Frontal cortex (tissue), 4 donors: ENCODE data around the gene HOXB5. TPM values are rescaled to one million over a fixed set of nuclear protein-coding genes. Genes with fewer than 3 reads are reported as not detected.

ENCODE experiments used
- DNase-seq, 2 donors: peaks; one replicate each; pipeline ENCODE4 v3.0.0; 2012; ENCODE audit warnings: low spot score in 2 of 2
- FAIRE-seq: peaks from 2 replicates; lab custom pipeline; 2012; peaks lifted over from hg19 to GRCh38; lab: Jason Lieb, UNC
- total RNA-seq: library from RNA; depleted of rRNA; stranded (reverse); fragments of >200 nt; gene quantifications from one replicate; pipeline ENCODE4 v1.2.3, GENCODE V29; 2014
- donor health status: control.
- donor health status: control.
- donor health status: control.

HOXB5 gene
- total RNA-seq, 1 donor from 2014 or later: not detected

- DNase-seq (no peak), FAIRE-seq (no peak)
Observed at GRCh38 chr17:48579471-48579759, 14.2 kb downstream of the HOXB5 start.

GRCh38 chr17:48578616-48579470 is 14.7 kb downstream of the HOXB5 start:
- FAIRE-seq (no peak), DNase-seq (no peak)

GRCh38 chr17:48577946-48578615 is 15.5 kb downstream of the HOXB5 start, which contains the start of gene HOXB4:
TSS of gene HOXB4 (minus strand) at chr17:48578350. CDS start at chr17:48578319, 31 bp downstream.
- FAIRE-seq (no peak), DNase-seq (no peak)

- FAIRE-seq (no peak), DNase-seq (no peak)
Observed at GRCh38 chr17:48577330-48577945, 16.1 kb downstream of the HOXB5 start.

GRCh38 chr17:48576479-48577309 is 16.9 kb downstream of the HOXB5 start:
- DNase-seq (no peak), FAIRE-seq (no peak)

GRCh38 chr17:48575673-48576478 is 17.7 kb downstream of the HOXB5 start:
- FAIRE-seq: no peak

GRCh38 chr17:48575066-48575582 is 18.5 kb downstream of the HOXB5 start:
- DNase-seq (no peak), FAIRE-seq (no peak)

More at GRCh38 chr17:48575673-48576478, 17.7 kb downstream of the HOXB5 start:
- DNase-seq: no peak

- DNase-seq: no peak
- no peak for FAIRE-seq
Observed at GRCh38 chr17:48574505-48575065, 19.0 kb downstream of the HOXB5 start.

- FAIRE-seq (no peak), DNase-seq (no peak)
Observed at GRCh38 chr17:48571826-48572417, 21.7 kb downstream of the HOXB5 start.

GRCh38 chr17:48571024-48571818 is 22.4 kb downstream of the HOXB5 start:
- DNase-seq (no peak), FAIRE-seq (no peak)

GRCh38 chr17:48570325-48571023 is 23.1 kb downstream of the HOXB5 start:
- FAIRE-seq (no peak), DNase-seq (no peak)

GRCh38 chr17:48569674-48570324 is 23.8 kb downstream of the HOXB5 start:
- no peak for DNase-seq

GRCh38 chr17:48569240-48569582 is 24.4 kb downstream of the HOXB5 start:
- FAIRE-seq (no peak), DNase-seq (no peak)

More at GRCh38 chr17:48569674-48570324, 23.8 kb downstream of the HOXB5 start:
- FAIRE-seq: no peak

- DNase-seq (no peak), FAIRE-seq (no peak)
Observed at GRCh38 chr17:48568499-48569239, 24.9 kb downstream of the HOXB5 start.

- DNase-seq (no peak), FAIRE-seq (no peak)
Observed at GRCh38 chr17:48567646-48568354, 25.8 kb downstream of the HOXB5 start.
